RWPE1 (cell line): Measurements from ENCODE around the gene SLC6A3.

Experiments
- CTCF ChIA-PET: fragments of 350-600 bp; sonication (Branson Sonifier 250); formaldehyde crosslinking; extraction: SDS; loops from one replicate; lab custom pipeline; 2021; lab: Yijun Ruan, JAX
- POLR2A ChIA-PET: fragments of 400-600 bp; formaldehyde crosslinking; extraction: SDS; loops from one replicate; lab custom pipeline; 2020; ENCODE audit warnings: antibody characterized with exemption; ENCODE audit not compliant: low non-redundant PET; lab: Yijun Ruan, JAX
- DNase-seq: peaks from one replicate; pipeline ENCODE4 v3.0.0; 2012; ENCODE audit warnings: low spot score
- H3K27ac ChIP-seq: fragments of 450-650 bp; 2 replicates; pipeline ENCODE4 v1.5.1; 2017
- CTCF ChIP-seq: fragments of 450-650 bp; conservative IDR thresholded peaks from 2 replicates; pipeline ENCODE4 v1.5.1; 2017; ENCODE audit warnings: low read depth, mild to moderate bottlenecking

Gene SLC6A3

DNA sequence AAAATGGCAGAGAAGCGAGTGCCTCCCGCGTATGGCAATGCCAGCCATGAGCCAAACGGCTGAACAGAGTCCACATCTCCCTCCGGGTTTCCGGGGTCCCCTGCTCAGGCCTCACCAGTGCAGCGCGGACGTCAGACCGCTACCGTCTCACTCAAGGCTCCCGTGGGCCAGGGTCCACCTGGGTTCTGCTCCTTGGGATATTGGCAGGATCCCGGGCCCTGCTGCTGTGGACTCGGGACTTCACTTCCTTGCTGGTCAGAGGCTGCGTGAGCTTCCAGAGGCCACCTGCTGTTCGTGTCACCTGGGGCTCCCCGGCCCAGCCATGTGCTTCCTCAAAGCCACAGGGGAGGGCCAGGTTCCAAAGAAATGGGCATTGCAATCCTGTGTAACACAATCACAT lies 61.9 kb downstream of the SLC6A3 start:
- H3K27ac ChIP-seq = no peak overlapping the region
- POLR2A ChIA-PET = no interaction called here
- DNase-seq = no peak
- no peak for TF ChIP-seq CTCF
- CTCF ChIA-PET = no interaction called here

GRCh38 chr5:1382248-1382700 lies 63.0 kb downstream of the SLC6A3 start:
- POLR2A ChIA-PET = no interaction called here

GRCh38 chr5:1381370-1382247 lies 63.6 kb downstream of the SLC6A3 start:
- no peak for TF ChIP-seq CTCF

More at GRCh38 chr5:1382248-1382700, 63.0 kb downstream of the SLC6A3 start:
- CTCF ChIA-PET = no interaction called here
- no peak for DNase-seq
- H3K27ac ChIP-seq = no peak overlapping the region
- TF ChIP-seq CTCF = no peak

GRCh38 chr5:1380910-1381309 lies 64.3 kb downstream of the SLC6A3 start:
- POLR2A ChIA-PET = no interaction called here

More at GRCh38 chr5:1381370-1382247, 63.6 kb downstream of the SLC6A3 start:
- ChIA-PET POLR2A (no interaction called here), CTCF (interaction anchor here (0.9 to 1.2 kb wide), 2 partner anchors 220 to 272 kb away, joined by 3 to 4 read pairs; no protein-coding TSS in a partner anchor)
- H3K27ac ChIP-seq = no peak overlapping the region
- DNase-seq = no peak

GRCh38 chr5:1380011-1380817 lies 65.0 kb downstream of the SLC6A3 start:
- peak; percentile 80 for TF ChIP-seq CTCF
- POLR2A ChIA-PET = no interaction called here
- CTCF ChIA-PET = interaction anchor here (0.5 to 1.6 kb wide), 15 partner anchors 15 to 548 kb away, joined by 3 to 7 read pairs (median 4); no protein-coding TSS in a partner anchor
- no peak overlapping the region for H3K27ac ChIP-seq
- DNase-seq = no peak

More at GRCh38 chr5:1380910-1381309, 64.3 kb downstream of the SLC6A3 start:
- no peak overlapping the region for H3K27ac ChIP-seq
- DNase-seq = no peak
- no peak for TF ChIP-seq CTCF
- CTCF ChIA-PET = interaction anchor here (0.5 to 1.6 kb wide), 12 partner anchors 14 to 547 kb away, joined by 3 to 7 read pairs (median 4); no protein-coding TSS in a partner anchor
